HG03108 (cell line): ENCODE data around the gene PCP4.

Experiments used
- ATAC-seq: cut with Tn5 transposase; IDR thresholded peaks from one replicate; pipeline ENCODE4 v1.9.1; 2021; ENCODE audit warnings: moderate library complexity; ENCODE audit not compliant: unreplicated experiment

PCP4 gene

GRCh38 chr21:39867198-39867650 lies at the start of gene PCP4:
Gene PCP4, plus strand, starts transcription at chr21:39867438. Its CDS starts 64 bp downstream, at chr21:39867502.
- ATAC-seq, result no peak

GRCh38 chr21:39818557-39818956 lies 48.7 kb upstream of the PCP4 start:
- ATAC-seq, result no peak

DNA sequence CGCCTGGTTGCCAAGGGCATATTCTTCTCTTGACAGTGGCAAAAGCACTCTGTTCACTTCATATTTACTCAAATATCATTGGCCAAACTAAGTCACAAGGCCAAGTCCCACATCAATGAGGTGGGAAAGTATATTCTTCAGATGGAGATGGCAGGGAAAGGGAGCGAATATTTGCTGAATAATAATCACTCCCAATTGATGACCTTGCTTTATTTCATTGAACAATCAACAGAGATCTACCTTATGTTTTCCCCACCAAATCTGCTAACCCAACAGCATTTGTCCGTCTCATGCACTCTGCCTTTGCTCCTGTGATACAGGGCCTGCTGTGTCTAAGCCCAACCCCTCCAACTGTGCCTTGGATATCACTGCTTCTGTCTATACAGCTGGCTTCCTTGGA lies 45.2 kb upstream of the PCP4 start:
- no peak for ATAC-seq

GRCh38 chr21:39825250-39825649 lies 42.0 kb upstream of the PCP4 start:
- ATAC-seq, result no peak

GRCh38 chr21:39834543-39834942 lies 32.7 kb upstream of the PCP4 start:
- ATAC-seq, result no peak

GRCh38 chr21:39837861-39838359 lies 29.3 kb upstream of the PCP4 start:
- ATAC-seq, result no peak

DNA sequence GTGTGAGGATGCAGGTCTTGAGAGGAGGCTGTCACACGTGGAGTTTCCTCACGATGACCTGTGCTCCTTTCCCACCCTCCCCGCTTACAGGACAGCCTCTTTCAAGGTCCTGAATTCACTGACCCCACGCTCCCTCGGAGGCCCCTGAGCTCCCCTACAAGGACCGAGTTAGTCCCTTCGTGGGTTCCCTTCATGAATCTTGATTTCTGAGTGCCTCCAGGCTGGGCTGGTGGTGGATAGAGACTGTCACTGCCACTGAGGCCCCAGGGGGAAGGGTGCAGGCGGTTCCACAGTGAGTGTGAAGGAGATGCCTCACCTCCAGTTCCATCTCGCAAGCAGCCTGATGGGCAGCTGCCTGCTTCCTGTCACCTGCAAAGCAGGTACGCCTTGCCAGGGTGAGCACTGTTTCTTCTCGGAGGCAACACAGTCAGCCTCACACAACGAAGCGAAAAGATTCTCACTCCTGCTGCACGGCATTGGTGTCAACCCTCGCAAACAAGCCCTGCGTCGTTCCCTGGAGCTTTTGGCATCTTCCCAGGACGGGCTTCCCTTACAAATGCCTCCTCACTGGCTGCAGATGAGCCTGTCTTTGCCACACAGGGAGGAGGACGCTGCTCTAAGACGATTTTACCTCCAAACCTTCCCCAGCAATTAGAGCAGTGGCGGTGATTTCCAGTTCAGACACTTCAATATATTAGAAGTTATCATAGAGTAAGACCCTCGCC lies 26.7 kb upstream of the PCP4 start:
- no peak for ATAC-seq

- no peak for ATAC-seq
These were observed 24.3 kb upstream of the PCP4 start for GRCh38 chr21:39842741-39843459.

- ATAC-seq, result no peak
These were observed 23.8 kb upstream of the PCP4 start for GRCh38 chr21:39843483-39843882.

DNA sequence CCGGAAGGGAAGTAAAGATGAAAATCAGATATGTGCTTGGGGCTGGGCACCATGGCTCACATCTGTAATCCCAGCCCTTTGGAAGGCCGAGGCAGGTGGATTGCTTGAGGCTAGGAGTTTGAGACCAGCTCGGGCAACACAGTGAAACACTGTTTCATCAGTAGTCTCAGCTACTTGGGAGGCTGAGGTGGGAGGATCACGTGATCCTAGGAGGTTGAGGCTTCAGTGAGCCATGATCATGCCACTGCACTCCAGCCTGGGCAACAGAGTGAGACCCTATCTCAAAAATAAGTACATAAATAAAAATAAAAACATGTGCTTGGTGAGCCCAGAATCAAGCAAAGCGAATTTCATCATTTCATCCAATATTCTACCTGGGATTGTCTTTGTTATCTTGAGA lies 23.3 kb upstream of the PCP4 start:
- ATAC-seq, result no peak

- ATAC-seq, result no peak
These were observed 21.6 kb upstream of the PCP4 start for GRCh38 chr21:39845571-39846130.

DNA sequence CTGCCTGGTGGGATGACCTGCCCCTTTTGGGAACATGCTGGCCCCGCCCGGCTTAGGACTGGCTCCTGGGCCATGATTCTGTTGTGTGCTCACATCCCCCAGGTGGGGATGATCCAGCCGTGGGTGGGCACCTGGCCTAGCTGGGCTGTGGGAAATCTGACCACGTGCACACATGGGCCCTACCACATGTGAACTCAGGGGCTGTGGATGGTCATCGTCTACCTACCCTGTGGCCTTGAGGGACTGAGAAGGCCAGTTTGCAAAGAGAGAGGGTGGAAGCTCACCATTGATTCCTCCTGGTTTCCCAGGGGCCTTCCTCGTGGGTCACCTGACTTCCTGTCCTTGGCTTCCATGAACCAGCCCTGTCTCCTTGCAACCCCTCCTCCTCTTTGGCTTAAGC lies 19.4 kb upstream of the PCP4 start:
- no peak for ATAC-seq

DNA sequence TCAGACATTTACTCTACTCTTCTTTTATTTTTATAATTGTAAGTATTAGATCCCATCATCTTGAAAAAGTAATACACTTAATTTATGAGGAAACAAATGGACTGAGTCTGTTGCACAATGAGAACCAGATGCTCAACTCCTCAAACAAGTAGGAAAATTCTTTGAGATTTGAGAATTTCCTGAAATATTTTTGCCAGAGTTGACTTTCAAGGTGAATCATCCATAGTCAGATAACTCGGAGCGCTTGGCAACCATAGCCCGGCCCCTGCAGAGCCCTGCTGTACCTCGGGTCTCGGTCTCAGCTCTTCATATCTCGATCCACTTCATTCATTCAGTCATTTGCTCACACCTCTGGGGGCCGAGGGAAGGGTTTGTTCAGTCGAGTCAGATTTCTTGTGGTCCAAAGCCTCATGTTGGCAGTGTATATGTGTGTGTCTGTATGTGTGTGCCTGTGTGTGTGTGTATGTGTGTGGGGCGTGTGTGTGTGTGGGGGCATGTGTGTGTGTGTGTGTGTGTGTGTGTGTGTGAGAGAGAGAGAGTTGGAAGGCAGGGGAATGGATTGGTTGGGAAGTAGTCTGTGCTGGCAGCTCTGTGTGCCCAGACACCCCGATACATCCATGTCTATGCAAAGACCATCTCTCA lies 18.1 kb upstream of the PCP4 start:
- ATAC-seq, result no peak

DNA sequence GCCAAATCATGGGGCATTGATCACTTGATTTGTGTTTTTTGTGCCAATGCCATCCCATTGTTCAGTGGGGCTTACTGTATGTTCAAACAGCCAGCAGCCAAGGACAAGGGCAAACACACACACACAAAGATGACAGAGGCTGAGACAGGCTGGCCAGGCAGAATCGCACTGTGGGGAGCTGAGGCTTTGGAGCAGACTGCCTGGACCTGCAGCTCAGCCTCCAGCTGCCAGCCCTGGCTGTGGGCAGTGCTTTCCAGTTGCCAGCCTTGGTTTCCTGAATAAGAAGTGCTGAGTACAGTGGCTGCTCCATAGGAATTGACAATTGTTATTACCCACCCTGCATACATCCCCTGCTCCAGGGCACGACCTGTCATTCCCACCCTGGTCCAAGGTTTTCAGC lies 16.9 kb upstream of the PCP4 start:
- no peak for ATAC-seq

DNA sequence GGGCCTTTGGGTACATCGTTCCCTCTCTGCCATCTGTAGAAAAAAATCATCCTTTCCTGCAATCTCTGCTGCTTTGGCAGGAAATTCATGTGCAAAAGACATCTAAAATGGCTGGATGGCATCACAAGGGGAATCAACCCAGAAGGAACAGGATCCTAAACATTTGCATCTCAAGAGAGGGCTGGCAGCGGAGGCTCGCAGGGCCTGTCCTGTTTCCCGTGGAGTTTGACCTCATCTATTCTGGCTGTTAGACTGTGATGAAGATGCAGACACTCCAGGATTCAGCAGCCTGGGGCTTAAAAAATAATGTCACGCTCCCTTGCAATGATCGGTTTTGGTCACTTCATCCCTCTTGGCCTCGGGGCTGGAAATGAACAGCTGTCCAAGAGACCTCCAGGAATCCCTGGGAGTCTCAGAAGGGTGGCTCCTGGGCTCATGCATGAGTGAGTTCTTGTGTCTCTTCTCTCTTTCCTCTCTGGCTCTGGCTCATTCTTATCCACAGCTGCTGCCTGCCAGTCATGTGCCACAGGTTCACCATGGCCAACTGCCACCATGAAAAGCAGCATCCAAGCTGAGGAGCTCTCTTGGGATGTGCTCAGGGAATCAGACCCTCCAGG lies 16.1 kb upstream of the PCP4 start:
- ATAC-seq, result no peak

DNA sequence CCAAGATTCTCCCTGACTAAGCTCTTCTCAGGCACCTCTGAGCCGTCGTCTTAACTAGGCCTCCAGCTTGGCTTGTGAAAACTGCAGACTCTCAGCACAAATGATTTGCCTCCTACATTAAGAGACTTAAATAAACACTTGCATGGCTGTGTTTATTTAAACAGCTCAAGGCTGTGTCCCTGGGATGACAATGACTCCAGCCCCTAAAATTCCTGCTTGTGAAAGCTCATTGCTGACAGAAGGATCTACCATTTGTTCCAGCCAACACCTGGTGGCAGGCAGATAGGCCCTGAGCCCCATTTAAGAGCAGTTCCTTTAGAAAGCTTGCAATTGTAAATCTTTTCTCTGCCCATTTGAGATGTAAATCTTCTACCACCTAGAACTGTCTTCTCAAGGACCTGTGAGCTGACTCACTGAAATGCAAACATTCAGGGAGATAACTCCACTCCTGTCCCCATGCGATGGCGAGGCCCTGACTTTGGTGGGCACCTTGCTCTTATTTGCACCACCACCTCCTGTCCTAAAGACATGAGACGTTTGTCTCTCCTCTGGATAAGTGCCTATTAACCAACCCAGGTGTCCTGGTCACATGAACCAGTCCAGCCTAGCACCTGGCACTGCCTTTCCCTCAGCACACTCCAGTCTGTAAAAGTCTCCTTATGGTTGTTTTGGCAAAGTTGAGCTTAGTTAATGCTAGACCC lies 15.1 kb upstream of the PCP4 start:
- ATAC-seq, result no peak

DNA sequence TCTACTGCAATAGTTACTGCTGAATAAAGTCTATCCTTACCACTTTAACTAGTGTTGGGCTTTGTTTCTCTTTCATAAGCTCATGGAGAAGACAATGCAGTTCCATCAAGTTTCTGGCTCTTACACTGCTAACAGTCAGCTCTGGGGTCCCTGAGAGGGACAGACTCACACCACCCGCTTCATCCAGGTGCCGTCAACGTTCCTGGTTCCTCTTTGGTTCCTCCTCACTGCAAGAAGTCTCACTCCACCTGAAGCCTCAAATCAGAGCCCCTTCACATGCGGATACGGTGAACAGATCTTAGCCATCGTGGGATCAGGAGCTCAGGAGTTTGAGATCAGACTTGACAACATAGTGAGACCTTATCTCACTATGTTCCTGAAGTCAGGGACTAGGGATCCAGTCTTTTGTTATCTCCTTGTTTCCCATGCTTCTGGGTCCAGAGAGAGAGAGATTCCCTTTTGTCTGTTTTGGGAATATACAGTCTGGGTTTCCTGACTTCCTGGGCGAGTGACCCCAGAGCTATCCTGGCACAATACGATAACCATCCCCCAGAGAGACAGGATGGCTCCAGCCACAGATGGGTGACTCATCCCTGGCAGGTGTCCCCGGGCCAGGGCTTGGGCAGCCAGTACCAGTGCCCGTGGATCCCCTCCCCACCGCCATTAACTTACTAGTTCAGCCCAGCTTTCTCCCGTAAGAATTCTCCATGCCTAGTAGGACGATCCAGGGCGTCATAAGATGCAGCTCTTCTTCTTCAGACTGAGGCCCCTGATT lies 14.3 kb upstream of the PCP4 start:
- no peak for ATAC-seq

- no peak for ATAC-seq
These were observed 12.7 kb upstream of the PCP4 start for GRCh38 chr21:39854572-39854971.

DNA sequence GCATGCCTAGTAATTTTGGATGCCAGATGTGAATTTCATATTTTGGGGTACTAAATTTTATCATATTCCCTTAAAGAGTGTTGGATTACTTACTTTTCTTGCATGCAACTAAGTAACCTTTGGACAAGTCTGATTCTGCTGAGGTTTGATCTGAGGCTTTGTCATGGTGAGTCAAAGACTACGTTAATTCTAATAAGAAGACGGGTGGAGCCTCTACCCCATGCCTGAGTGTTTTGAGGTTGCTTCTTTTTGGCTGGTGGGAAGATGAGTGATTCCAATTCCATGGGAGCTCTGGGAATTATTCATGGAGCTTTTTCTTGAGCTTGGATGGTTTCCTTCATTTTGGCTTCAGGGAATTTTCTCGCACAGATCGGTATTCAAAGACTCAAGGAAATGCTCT lies 11.6 kb upstream of the PCP4 start:
- ATAC-seq, result no peak

GRCh38 chr21:39860600-39860999 lies 6.6 kb upstream of the PCP4 start:
- ATAC-seq, result no peak
